ENCODE results near the gene UMODL1.
"Not testable (repeated sequence)": the region's sequence is repeated elsewhere in the genome, so short reads cannot be mapped to it uniquely, and the experiment has no call there.

The UMODL1 gene

GRCh38 chr21:42179316-42179715 lies 108.2 kb downstream of the UMODL1 start:
- Mint-ChIP-seq H3K9me3 (no peaks in the 10 kb centered on the region), H3K4me3 (no peak overlapping the region), H3K27me3 (no peaks in the 10 kb centered on the region), H3K36me3 (ENCODE audit: low read depth) (no peaks in the 10 kb centered on the region), H3K4me1 (ENCODE audit: low read depth) (no peaks in the 10 kb centered on the region), H3K27ac (no peak overlapping the region)

GRCh38 chr21:42180001-42180400 lies 108.9 kb downstream of the UMODL1 start:
- not testable (repeated sequence) for H3K27me3 Mint-ChIP-seq; H3K27ac Mint-ChIP-seq; H3K9me3 Mint-ChIP-seq; H3K36me3 Mint-ChIP-seq (ENCODE audit: low read depth); H3K4me1 Mint-ChIP-seq (ENCODE audit: low read depth); H3K4me3 Mint-ChIP-seq

DNA sequence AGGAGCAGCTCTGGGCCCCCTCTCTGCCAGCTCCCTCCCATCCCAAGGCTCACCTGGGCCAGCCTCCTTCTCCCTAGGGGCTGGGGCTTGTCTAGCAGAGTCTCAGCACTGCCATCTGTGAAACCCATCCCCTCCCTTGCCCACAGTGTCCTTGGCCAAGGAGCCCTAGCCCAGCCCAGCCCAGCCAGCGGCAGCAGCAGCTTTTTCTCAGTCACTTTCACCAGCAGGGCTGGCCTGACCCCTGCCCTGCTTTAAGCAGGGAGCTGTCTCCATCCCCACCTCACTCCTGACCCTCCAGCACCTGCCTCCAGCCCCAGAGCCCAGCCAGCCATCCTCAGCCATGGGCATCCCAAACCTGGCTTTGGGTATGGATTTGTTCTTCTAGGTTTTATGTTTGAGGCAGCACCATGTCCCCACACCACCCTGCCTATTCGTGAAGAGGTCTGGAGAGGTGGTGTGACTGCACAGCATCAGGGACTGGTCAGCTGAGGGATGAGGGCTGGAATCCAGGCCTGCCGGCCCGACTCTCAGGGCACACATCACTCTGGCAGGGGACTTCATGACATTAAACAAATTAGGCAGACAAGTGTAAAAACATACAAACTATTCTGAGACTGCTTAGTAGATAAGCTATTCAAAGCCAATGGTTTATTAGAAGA lies 111.7 kb downstream of the UMODL1 start:
- Mint-ChIP-seq H3K4me1 (ENCODE audit: low read depth) (peaks cover 27% of the 10 kb centered on the region), H3K27ac (no peak overlapping the region), H3K9me3 (peaks cover 13% of the 10 kb centered on the region), H3K27me3 (no peaks in the 10 kb centered on the region), H3K4me3 (no peak overlapping the region), H3K36me3 (ENCODE audit: low read depth) (peaks cover 18% of the 10 kb centered on the region)

- H3K9me3 Mint-ChIP-seq = peaks cover 13% of the 10 kb centered on the region
- no peak overlapping the region for H3K27ac Mint-ChIP-seq
- peaks cover 35% of the 10 kb centered on the region for H3K4me1 Mint-ChIP-seq (ENCODE audit: low read depth)
Observed at GRCh38 chr21:42183374-42184266, 112.5 kb downstream of the UMODL1 start.

DNA sequence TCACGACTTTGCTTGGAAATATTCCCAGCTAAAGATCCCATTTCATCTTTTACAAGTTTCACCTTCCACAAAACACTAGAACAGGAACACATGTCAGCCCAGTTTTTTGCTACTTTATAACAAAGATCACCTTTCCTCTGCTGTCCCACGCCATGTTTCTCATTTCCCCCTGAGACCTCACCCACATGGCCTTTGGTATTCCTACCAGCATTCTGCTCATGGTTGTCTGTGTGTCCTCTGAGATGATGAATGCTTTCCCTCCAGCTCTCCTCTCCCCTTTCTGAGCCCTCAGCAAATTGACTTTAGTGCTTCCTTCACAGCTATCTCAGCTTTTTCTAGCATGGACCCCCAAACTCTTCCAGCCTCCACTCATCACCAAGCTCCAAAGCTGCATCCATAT lies 115.5 kb downstream of the UMODL1 start:
- Mint-ChIP-seq H3K36me3 (ENCODE audit: low read depth) (peaks cover 18% of the 10 kb centered on the region), H3K4me3 (no peak overlapping the region), H3K4me1 (ENCODE audit: low read depth) (peaks cover 60% of the 10 kb centered on the region), H3K27me3 (no peaks in the 10 kb centered on the region), H3K27ac (peak overlapping the region; percentile 80), H3K9me3 (peaks cover 13% of the 10 kb centered on the region)

More at GRCh38 chr21:42183374-42184266, 112.5 kb downstream of the UMODL1 start:
- Mint-ChIP-seq H3K36me3 (ENCODE audit: low read depth) (peaks cover 18% of the 10 kb centered on the region), H3K4me3 (no peak overlapping the region), H3K27me3 (no peaks in the 10 kb centered on the region)

- peaks cover 13% of the 10 kb centered on the region for H3K9me3 Mint-ChIP-seq
Observed at GRCh38 chr21:42187976-42188653, 117.0 kb downstream of the UMODL1 start.

GRCh38 chr21:42188663-42189062 lies 117.5 kb downstream of the UMODL1 start:
- H3K4me3 Mint-ChIP-seq = peak overlapping the region; percentile 71
- peaks cover 81% of the 10 kb centered on the region for H3K4me1 Mint-ChIP-seq (ENCODE audit: low read depth)
- no peaks in the 10 kb centered on the region for H3K27me3 Mint-ChIP-seq
- peak overlapping the region; percentile 94 for H3K27ac Mint-ChIP-seq
- H3K9me3 Mint-ChIP-seq = peaks cover 13% of the 10 kb centered on the region
- H3K36me3 Mint-ChIP-seq (ENCODE audit: low read depth) = peaks cover 18% of the 10 kb centered on the region

More at GRCh38 chr21:42187976-42188653, 117.0 kb downstream of the UMODL1 start:
- H3K36me3 Mint-ChIP-seq (ENCODE audit: low read depth) = peaks cover 18% of the 10 kb centered on the region
- H3K4me3 Mint-ChIP-seq = peak overlapping the region; percentile 71
- no peaks in the 10 kb centered on the region for H3K27me3 Mint-ChIP-seq
- peak overlapping the region; percentile 94 for H3K27ac Mint-ChIP-seq
- peaks cover 76% of the 10 kb centered on the region for H3K4me1 Mint-ChIP-seq (ENCODE audit: low read depth)

DNA sequence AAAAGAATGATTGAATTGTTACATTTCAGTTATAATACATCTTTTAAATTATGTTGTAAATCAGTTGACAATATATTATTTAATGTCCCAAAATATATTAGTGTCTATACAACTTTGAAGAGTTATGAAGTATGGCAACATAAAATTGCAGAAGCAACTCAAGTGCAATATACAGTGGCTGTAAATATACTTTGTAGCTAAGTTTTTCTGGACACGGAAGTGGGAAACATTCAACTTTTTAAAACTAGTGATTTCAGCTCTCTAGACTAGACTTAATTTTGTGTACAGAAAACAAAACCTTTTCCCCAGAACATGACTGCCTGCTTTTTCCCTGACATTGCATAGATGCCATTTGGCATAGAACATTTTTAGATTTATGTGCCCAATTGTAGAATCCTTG lies 118.3 kb downstream of the UMODL1 start:
- H3K36me3 Mint-ChIP-seq (ENCODE audit: low read depth) = peaks cover 18% of the 10 kb centered on the region
- peaks cover 86% of the 10 kb centered on the region for H3K4me1 Mint-ChIP-seq (ENCODE audit: low read depth)
- H3K4me3 Mint-ChIP-seq = no peak overlapping the region
- peaks cover 13% of the 10 kb centered on the region for H3K9me3 Mint-ChIP-seq
- H3K27me3 Mint-ChIP-seq = no peaks in the 10 kb centered on the region
- H3K27ac Mint-ChIP-seq = peak overlapping the region; percentile 36

GRCh38 chr21:42189860-42190485 lies 118.9 kb downstream of the UMODL1 start:
- Mint-ChIP-seq H3K4me1 (ENCODE audit: low read depth) (peaks cover 88% of the 10 kb centered on the region), H3K36me3 (ENCODE audit: low read depth) (peaks cover 18% of the 10 kb centered on the region), H3K27me3 (no peaks in the 10 kb centered on the region), H3K27ac (peak overlapping the region; percentile 36), H3K9me3 (peaks cover 13% of the 10 kb centered on the region), H3K4me3 (no peak overlapping the region)

DNA sequence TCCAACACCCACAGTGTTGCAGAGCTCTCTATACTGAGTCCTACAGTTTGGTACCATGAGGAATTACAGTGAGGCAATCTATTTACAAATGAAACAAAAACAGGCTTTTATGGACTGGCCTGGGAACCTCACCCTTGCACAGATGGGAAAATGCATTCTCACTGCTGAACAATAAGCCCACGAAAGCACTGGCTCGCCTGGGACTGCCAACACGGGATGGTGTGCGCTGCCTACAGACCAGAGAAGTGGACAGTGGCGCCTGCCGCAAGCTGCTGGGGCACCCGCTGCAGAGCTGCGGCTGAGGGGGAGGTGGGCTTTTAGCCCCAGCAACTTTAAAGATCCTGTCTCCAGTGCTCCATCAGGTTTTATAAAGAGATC lies 119.4 kb downstream of the UMODL1 start:
- Mint-ChIP-seq H3K9me3 (peaks cover 13% of the 10 kb centered on the region), H3K27ac (no peak overlapping the region), H3K27me3 (no peaks in the 10 kb centered on the region), H3K4me1 (ENCODE audit: low read depth) (peaks cover 89% of the 10 kb centered on the region), H3K36me3 (ENCODE audit: low read depth) (peaks cover 18% of the 10 kb centered on the region), H3K4me3 (no peak overlapping the region)

GRCh38 chr21:42191064-42191463 lies 119.9 kb downstream of the UMODL1 start:
- Mint-ChIP-seq H3K36me3 (ENCODE audit: low read depth) (peaks cover 12% of the 10 kb centered on the region), H3K27me3 (no peaks in the 10 kb centered on the region), H3K4me1 (ENCODE audit: low read depth) (peaks cover 85% of the 10 kb centered on the region), H3K9me3 (peaks cover 7% of the 10 kb centered on the region), H3K27ac (no peak overlapping the region), H3K4me3 (no peak overlapping the region)

DNA sequence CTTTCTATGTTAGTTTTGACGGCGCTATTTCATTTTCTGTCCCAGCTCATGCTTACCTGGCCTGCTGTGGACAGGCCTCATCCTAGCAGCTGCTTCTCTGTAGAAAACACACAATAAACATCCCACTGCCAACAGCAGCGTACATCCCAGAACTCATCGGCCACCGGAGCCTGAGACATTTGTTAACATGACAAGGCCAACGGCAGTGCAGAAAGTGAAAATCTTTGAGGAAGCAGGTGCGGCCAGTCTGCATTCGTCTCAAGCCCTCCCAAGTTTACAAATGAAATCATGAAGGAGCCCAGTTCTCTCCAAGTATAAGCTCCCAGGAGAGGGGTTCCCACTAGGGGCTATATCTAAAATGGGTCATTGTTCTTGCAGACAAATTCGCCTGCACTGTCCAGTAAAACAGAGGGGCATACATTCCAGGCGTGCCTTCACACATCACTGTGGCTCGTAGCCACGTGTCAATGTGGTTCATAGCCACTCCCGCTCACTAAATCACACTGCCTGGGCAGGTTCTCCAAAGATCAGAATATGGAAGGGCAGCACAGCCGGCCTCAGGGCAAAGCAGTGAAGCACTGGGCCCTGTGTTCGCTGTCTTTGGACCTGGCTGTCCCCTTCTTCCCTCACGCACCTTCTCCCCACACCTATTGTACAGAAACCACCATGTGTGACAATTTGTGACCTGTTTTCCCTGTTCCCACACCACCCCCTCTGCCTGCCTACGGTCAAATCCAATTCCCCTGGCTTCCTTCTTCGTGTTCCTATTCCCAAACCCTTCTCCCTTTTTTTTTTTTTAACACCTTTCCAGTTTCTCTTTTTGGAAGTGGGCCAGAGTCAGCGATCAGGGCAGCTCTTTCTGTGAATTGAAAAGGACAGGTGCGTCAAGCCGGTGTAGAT lies 120.8 kb downstream of the UMODL1 start:
- H3K9me3 Mint-ChIP-seq = no peaks in the 10 kb centered on the region
- no peak overlapping the region for H3K27ac Mint-ChIP-seq
- no peak overlapping the region for H3K4me3 Mint-ChIP-seq
- no peaks in the 10 kb centered on the region for H3K27me3 Mint-ChIP-seq
- H3K4me1 Mint-ChIP-seq (ENCODE audit: low read depth) = peaks cover 76% of the 10 kb centered on the region
- peaks cover 5% of the 10 kb centered on the region for H3K36me3 Mint-ChIP-seq (ENCODE audit: low read depth)

Data from stimulated activated naive CD8-positive, alpha-beta T cell treated with anti-CD3 and anti-CD28 coated beads, Interleukin-15, Interleukin-2, amounts not matched to agents 100 ng/mL and 50 ng/mL, for 24 hours (primary cell).